B cell (primary cell): ENCODE measurements around the gene CENPX. TPM values are rescaled to one million over a fixed set of nuclear protein-coding genes. Genes with fewer than 3 reads are reported as not detected.

ENCODE experiments used
- ATAC-seq: fragments of 200-7000 bp; cut with Tn5 transposase; one replicate; pipeline ENCODE4 v1.10.0; 2021; ENCODE audit warnings: low read depth, mild to moderate bottlenecking, moderate number of reproducible peaks, moderate library complexity
- CTCF ChIA-PET: fragments of 350-600 bp; sonication (Branson Sonifier 250); formaldehyde crosslinking; loops from one replicate; lab custom pipeline; 2021; ENCODE audit warnings: antibody characterized with exemption, inconsistent platforms; lab: Charles Lee
- POLR2A ChIA-PET: fragments of 350-600 bp; sonication (Branson Sonifier 250); formaldehyde crosslinking; loops from one replicate; lab custom pipeline; 2021; ENCODE audit warnings: antibody characterized with exemption; lab: Charles Lee
- DNase-seq: peaks from one replicate; pipeline ENCODE4 v3.0.0; 2013
- H2AFZ ChIP-seq: 2 replicates; pipeline ENCODE4 v1.6.1; 2012; ENCODE audit warnings: mild to moderate bottlenecking, low read depth, low read length; ENCODE audit not compliant: insufficient read depth, poor library complexity, severe bottlenecking
- H3K27ac ChIP-seq, 2 donors: 1 replicate in 1 of 2; 2 replicates in 1 of 2; pipeline ENCODE4 v1.5.1; 2012 to 2013; ENCODE audit warnings: low read length in 2 of 2, mild to moderate bottlenecking in 2 of 2, moderate library complexity in 1 of 2
- H3K27me3 ChIP-seq, 4 experiments: fragments of 200-600 bp in 1 of 4; sonication (generic) in 1 of 4; replicated peaks in 1 of 4; 1 replicate in 2 of 4; 2 replicates in 2 of 4; pipeline versions ENCODE4 v1.6.1 to v1.7.0; 2013 to 2016; ENCODE audit warnings: low read length in 3 of 4, mild to moderate bottlenecking in 2 of 4, mixed read lengths in 1 of 4, moderate library complexity in 1 of 4; ENCODE audit not compliant: insufficient read depth in 4 of 4, control insufficient read depth in 3 of 4; ENCODE audit errors: control extremely low read depth in 1 of 4
- H3K36me3 ChIP-seq, 2 experiments: replicated peaks in 1 of 2; 1 replicate in 1 of 2; 2 replicates in 1 of 2; pipeline versions ENCODE4 v1.6.1 to v1.7.1; 2013; ENCODE audit warnings: low read length in 1 of 2; ENCODE audit not compliant: insufficient read depth in 2 of 2, control insufficient read depth in 1 of 2; ENCODE audit errors: control extremely low read depth in 1 of 2, extremely low read depth in 1 of 2
- H3K4me1 ChIP-seq, 2 donors: fragments of 200-600 bp in 1 of 2; sonication (generic) in 1 of 2; 1 replicate in 1 of 2; 2 replicates in 1 of 2; pipeline versions ENCODE4 v1.5.1 to v1.6.1; 2013 to 2017; ENCODE audit warnings: low read length in 2 of 2; ENCODE audit not compliant: control insufficient read depth in 2 of 2, insufficient read depth in 2 of 2
- H3K4me2 ChIP-seq: replicated peaks from 2 replicates; pipeline ENCODE3; 2012; ENCODE audit warnings: mild to moderate bottlenecking, low read depth, low read length; ENCODE audit not compliant: poor library complexity, severe bottlenecking
- H3K4me3 ChIP-seq, 5 experiments: fragments of 200-600 bp in 1 of 5; sonication (generic) in 1 of 5; 1 replicate in 3 of 5; 2 replicates in 2 of 5; pipeline versions ENCODE4 v1.5.1 to v1.7.0; 2011 to 2016; ENCODE audit warnings: low read length in 4 of 5, mild to moderate bottlenecking in 4 of 5, low read depth in 2 of 5, control low read depth in 1 of 5, moderate library complexity in 1 of 5; ENCODE audit not compliant: insufficient read depth in 1 of 5; ENCODE audit errors: control extremely low read depth in 1 of 5, extremely low read depth in 1 of 5
- H3K79me2 ChIP-seq: fragments of 200-600 bp; sonication (generic); one replicate; pipeline ENCODE4 v1.6.0; 2016; ENCODE audit warnings: low read length; ENCODE audit not compliant: control insufficient read depth, insufficient read depth
- H3K9ac ChIP-seq: fragments of 200-600 bp; sonication (generic); 2 replicates; pipeline ENCODE4 v1.6.1; 2017; ENCODE audit warnings: mild to moderate bottlenecking, low read length, moderate library complexity
- H3K9me3 ChIP-seq, 3 donors: one replicate each; pipeline versions ENCODE4 v1.6.1 to v1.7.1; 2013; ENCODE audit warnings: low read length in 2 of 3; ENCODE audit not compliant: control insufficient read depth in 2 of 3, insufficient read depth in 1 of 3; ENCODE audit errors: control extremely low read depth in 1 of 3
- H4K20me1 ChIP-seq: 2 replicates; pipeline ENCODE4 v1.6.0; 2012; ENCODE audit warnings: mild to moderate bottlenecking, low read length; ENCODE audit not compliant: insufficient read depth, control insufficient read depth, poor library complexity, severe bottlenecking
- H3K27ac Mint-ChIP-seq: one replicate; pipeline ENCODE4 v1.8.0; 2021; ENCODE audit warnings: mixed read lengths
- H3K27me3 Mint-ChIP-seq: one replicate; pipeline ENCODE4 v1.8.0; 2021; ENCODE audit warnings: mixed read lengths
- H3K4me1 Mint-ChIP-seq: one replicate; pipeline ENCODE4 v1.8.0; 2021; ENCODE audit warnings: mixed read lengths
- H3K4me3 Mint-ChIP-seq: one replicate; pipeline ENCODE4 v1.8.0; 2021; ENCODE audit warnings: mixed read lengths
- H3K9me3 Mint-ChIP-seq: one replicate; pipeline ENCODE4 v1.8.0; 2022; ENCODE audit warnings: mixed read lengths; ENCODE audit not compliant: insufficient read depth
- EZH2 ChIP-seq: IDR thresholded peaks from 2 replicates; pipeline ENCODE4 v1.6.1; 2012; ENCODE audit warnings: borderline replicate concordance, low read depth, mild to moderate bottlenecking, moderate library complexity, low read length; ENCODE audit not compliant: insufficient read depth, poor library complexity, severe bottlenecking
- WGBS: methylation state at CpG from one replicate; pipeline ENCODE4 v1.1.5; 2013; ENCODE audit warnings: missing lambda C conversion rate; ENCODE audit not compliant: insufficient coverage; 5-methylcytosine and 5-hydroxymethylcytosine counted together
- intact Hi-C: fragments of 100-400 bp; cut with micrococcal nuclease; formaldehyde crosslinking; loops from one replicate; pipeline ENCODE4 v1.10.0; 2022
- polyA plus RNA-seq: library from polyadenylated mRNA; depleted of rRNA; stranded (reverse); fragments of >200 nt; gene quantifications from 2 replicates; pipeline ENCODE4 v1.2.3, GENCODE V29; 2012
- total RNA-seq, 2 donors: library from RNA; stranded (reverse); fragments of 120-200 nt in 1 of 2; gene quantifications; 1 replicate in 1 of 2; 2 replicates in 1 of 2; pipeline versions ENCODE4 v1.2.3 to v1.2.4, GENCODE V29; 2013 to 2022
- TF ChIP-seq, protein P1 (sequence below): fragments of 200-600 bp; IDR thresholded peaks from one replicate; pipeline ENCODE4 v1.8.0; 2022; ENCODE audit warnings: antibody characterized with exemption, mild to moderate bottlenecking

CENPX gene
- total and polyA plus RNA-seq, 2 donors (not counting 1 experiment from before 2014, with no cell fraction given) = 37.0 to 40.1 TPM

DNA sequence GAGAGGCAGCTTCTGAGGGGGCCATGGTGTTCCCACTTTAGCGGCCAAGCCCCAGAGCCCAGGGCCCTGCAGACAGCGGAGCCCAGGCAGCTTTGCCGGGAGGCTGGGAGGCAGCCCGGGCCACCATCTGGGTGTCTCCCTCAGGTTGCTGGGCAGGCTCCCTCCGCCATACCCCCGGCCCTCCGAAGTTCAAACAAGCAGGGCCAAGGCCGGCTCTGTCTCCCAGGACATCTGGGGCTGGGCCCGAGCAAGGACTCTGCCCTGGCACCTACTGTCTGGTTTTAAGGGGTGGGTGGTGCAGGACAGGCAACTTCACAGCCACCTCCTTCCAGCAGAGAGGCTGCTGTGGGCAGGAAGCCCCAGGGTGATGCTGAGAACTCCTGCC is 40.3 kb upstream of the CENPX start:
- H3K4me1 Mint-ChIP-seq = peaks cover 15% of the 10 kb centered on the region
- Histone ChIP-seq H3K79me2 (peaks cover 12% of the 10 kb centered on the region), H3K9ac (no peak overlapping the region), H3K4me1 (peaks cover 16 to 26% of the 10 kb centered on the region in 2 donors), H2AFZ (no peak overlapping the region), H3K9me3 (no peaks in the 10 kb centered on the region), H3K4me2 (no peak overlapping the region), H3K27me3 (no peaks in the 10 kb centered on the region), H3K27ac (no peak overlapping the region), H3K4me3 (no peak overlapping the region), H4K20me1 (peaks cover 8% of the 10 kb centered on the region), H3K36me3 (peaks cover 0 to 32% of the 10 kb centered on the region in 2 experiments)
- no peaks in the 10 kb centered on the region for H3K27me3 Mint-ChIP-seq
- H3K9me3 Mint-ChIP-seq = no peaks in the 10 kb centered on the region
- ChIA-PET POLR2A (no interaction called here), CTCF (no interaction called here)
- no peak overlapping the region for H3K4me3 Mint-ChIP-seq
- no peak for DNase-seq
- intact Hi-C loops = no loop called here
- TF ChIP-seq EZH2 = no peak
- TF ChIP-seq, protein P1, sequence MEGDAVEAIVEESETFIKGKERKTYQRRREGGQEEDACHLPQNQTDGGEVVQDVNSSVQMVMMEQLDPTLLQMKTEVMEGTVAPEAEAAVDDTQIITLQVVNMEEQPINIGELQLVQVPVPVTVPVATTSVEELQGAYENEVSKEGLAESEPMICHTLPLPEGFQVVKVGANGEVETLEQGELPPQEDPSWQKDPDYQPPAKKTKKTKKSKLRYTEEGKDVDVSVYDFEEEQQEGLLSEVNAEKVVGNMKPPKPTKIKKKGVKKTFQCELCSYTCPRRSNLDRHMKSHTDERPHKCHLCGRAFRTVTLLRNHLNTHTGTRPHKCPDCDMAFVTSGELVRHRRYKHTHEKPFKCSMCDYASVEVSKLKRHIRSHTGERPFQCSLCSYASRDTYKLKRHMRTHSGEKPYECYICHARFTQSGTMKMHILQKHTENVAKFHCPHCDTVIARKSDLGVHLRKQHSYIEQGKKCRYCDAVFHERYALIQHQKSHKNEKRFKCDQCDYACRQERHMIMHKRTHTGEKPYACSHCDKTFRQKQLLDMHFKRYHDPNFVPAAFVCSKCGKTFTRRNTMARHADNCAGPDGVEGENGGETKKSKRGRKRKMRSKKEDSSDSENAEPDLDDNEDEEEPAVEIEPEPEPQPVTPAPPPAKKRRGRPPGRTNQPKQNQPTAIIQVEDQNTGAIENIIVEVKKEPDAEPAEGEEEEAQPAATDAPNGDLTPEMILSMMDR = no peak
- 96% methylated on average over 8 of the region's 9 CpGs for WGBS
- H3K27ac Mint-ChIP-seq = no peak overlapping the region
- no peak for ATAC-seq

- DNase-seq = no peak
- no peak overlapping the region for H2AFZ ChIP-seq
- H3K9ac ChIP-seq = no peak overlapping the region
Observed at GRCh38 chr17:82062076-82062983, 39.7 kb upstream of the CENPX start.

More at GRCh38 chr17:82062076-82062983, 39.7 kb upstream of the CENPX start:
- Mint-ChIP-seq H3K9me3 (no peaks in the 10 kb centered on the region), H3K4me3 (no peak overlapping the region), H3K27me3 (no peaks in the 10 kb centered on the region), H3K27ac (no peak overlapping the region), H3K4me1 (peaks cover 15% of the 10 kb centered on the region)
- Histone ChIP-seq H3K79me2 (peaks cover 12% of the 10 kb centered on the region), H3K4me1 (peaks cover 16 to 26% of the 10 kb centered on the region in 2 donors), H3K27me3 (no peaks in the 10 kb centered on the region), H3K36me3 (peaks cover 0 to 34% of the 10 kb centered on the region in 2 experiments), H3K27ac (no peak overlapping the region), H3K4me2 (no peak overlapping the region), H4K20me1 (peaks cover 8% of the 10 kb centered on the region), H3K4me3 (no peak overlapping the region), H3K9me3 (no peaks in the 10 kb centered on the region)
- WGBS = 94% methylated on average over 21 of the region's 24 CpGs
- ChIA-PET CTCF (no interaction called here), POLR2A (no interaction called here)
- no peak for TF ChIP-seq EZH2
- TF ChIP-seq, protein P1 = no peak
- intact Hi-C loops = no loop called here
- ATAC-seq = no peak
